Epithelial cell of proximal tubule (primary cell): ENCODE measurements around the gene CA5B. TPM values are rescaled to one million over a fixed set of nuclear protein-coding genes. Genes with fewer than 3 reads are reported as not detected.

Experiments used
- DNase-seq: peaks from one replicate; pipeline ENCODE4 v3.0.0-alpha.2; 2011; ENCODE audit warnings: low read depth
- H3K4me3 ChIP-seq: 2 replicates; pipeline ENCODE4 v1.5.1; 2011; ENCODE audit warnings: low read depth, mild to moderate bottlenecking, low read length
- CTCF ChIP-seq: conservative IDR thresholded peaks from 2 replicates; pipeline ENCODE4 v1.5.1; 2012; ENCODE audit warnings: low read depth, mild to moderate bottlenecking, low read length
- total RNA-seq: library from RNA; depleted of rRNA; stranded (reverse); fragments of >200 nt; gene quantifications from 2 replicates; pipeline ENCODE4 v1.2.3, GENCODE V29; 2015

CA5B gene
- total RNA-seq, 1 donor from 2014 or later, result 2.4 TPM

- H3K4me3 ChIP-seq, result no peak overlapping the region
- no peak for DNase-seq
- no peak for TF ChIP-seq CTCF
Observed at GRCh38 chrX:15834053-15834452, 96.0 kb downstream of the CA5B start.

GRCh38 chrX:15834827-15835595 lies 96.9 kb downstream of the CA5B start:
- no peak for DNase-seq
- no peak for TF ChIP-seq CTCF
- H3K4me3 ChIP-seq, result no peak overlapping the region

Other genes with a start within 250 kb of the CA5B start
- gene PIR, start 244.9 kb upstream of the CA5B start, total RNA-seq, result 12.7 and 16.1 TPM in 2 replicates
- gene BMX, start 237.5 kb upstream of the CA5B start, total RNA-seq, result not detected in 2 replicates
- 0.06 TPM in 1 of 2 replicates, not detected in the other for gene ACE2, start 137.3 kb upstream of the CA5B start, total RNA-seq
- gene CLTRN, start 73.5 kb upstream of the CA5B start, total RNA-seq, result 1.7 and 3.3 TPM in 2 replicates
- 3.1 and 4.6 TPM in 2 replicates for gene ZRSR2, start 52.2 kb downstream of the CA5B start, total RNA-seq
- 48.6 and 69.0 TPM in 2 replicates for gene AP1S2, start 116.5 kb downstream of the CA5B start, total RNA-seq